Activated CD4-positive, alpha-beta T cell treated with anti-CD3 and anti-CD28 coated beads, Interleukin-2, amount 10 ng/mL, durations not matched to agents 24 days and 14 days (primary cell): ENCODE measurements around the gene FFAR3. TPM values are rescaled to one million over a fixed set of nuclear protein-coding genes. Genes with fewer than 3 reads are reported as not detected.
"Not testable (repeated sequence)": the region's sequence is repeated elsewhere in the genome, so short reads cannot be mapped to it uniquely, and the experiment has no call there.

Source experiments
- DNase-seq: peaks from one replicate; pipeline ENCODE4 v3.0.0; 2022
- H3K27ac Mint-ChIP-seq: one replicate; pipeline ENCODE4 v1.8.0; 2022; ENCODE audit warnings: mild to moderate bottlenecking, mixed read lengths
- H3K27me3 Mint-ChIP-seq: one replicate; pipeline ENCODE4 v1.8.0; 2022; ENCODE audit warnings: mixed read lengths
- H3K36me3 Mint-ChIP-seq: one replicate; pipeline ENCODE4 v1.8.0; 2022; ENCODE audit warnings: low read depth, mild to moderate bottlenecking, mixed read lengths
- H3K4me1 Mint-ChIP-seq: one replicate; pipeline ENCODE4 v1.8.0; 2021; ENCODE audit warnings: mixed read lengths
- H3K4me3 Mint-ChIP-seq: one replicate; pipeline ENCODE4 v1.8.0; 2022; ENCODE audit warnings: mild to moderate bottlenecking, moderate library complexity, mixed read lengths
- H3K9me3 Mint-ChIP-seq: one replicate; pipeline ENCODE4 v1.8.0; 2021; ENCODE audit warnings: mixed read lengths
- intact Hi-C: fragments of 100-400 bp; cut with micrococcal nuclease; formaldehyde crosslinking; loops from one replicate; pipeline ENCODE4 v1.15.1; 2023
- total RNA-seq: library from RNA; stranded (reverse); gene quantifications from 2 replicates; pipeline ENCODE4 v1.2.3, GENCODE V29; 2022

The FFAR3 gene
- total RNA-seq, 1 donor from 2014 or later, result 0.21 TPM

DNA sequence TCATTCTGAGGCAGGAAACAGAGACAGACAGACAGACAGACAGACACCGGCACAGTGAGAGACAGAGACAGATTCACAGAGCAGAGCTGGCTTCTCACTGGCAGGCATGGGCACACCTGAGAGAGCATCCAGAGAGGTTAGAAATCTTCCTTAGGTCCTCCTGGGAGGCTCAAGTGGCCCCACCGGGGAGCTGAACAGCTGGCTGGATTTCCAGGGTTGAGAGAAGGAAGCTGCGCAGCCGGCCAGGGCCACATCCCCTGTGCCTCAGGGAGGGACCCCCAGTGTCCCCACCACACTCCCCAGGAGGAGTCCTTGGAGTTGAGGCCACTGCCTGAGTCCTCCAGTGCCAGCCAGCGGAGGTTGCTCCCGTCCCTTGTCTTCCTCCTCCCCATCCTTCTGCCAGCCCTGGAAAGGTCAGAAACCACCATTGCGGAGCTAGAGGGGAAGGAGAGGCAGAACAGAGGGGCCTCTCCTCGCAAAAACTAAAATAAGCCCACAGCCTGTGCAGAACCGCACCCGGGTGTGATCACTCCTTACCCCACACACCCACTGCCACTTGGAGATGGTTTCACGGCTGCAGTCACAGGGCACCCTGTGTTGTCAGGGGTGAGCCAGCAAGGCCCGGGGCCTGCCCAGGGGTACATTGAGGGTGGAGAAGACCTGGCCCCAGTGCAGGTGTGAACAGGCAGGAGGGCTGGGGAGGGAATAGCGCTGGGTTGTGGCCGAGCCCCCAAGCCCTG lies 4.2 kb downstream of the FFAR3 start:
- no peak overlapping the region for H3K4me3 Mint-ChIP-seq
- intact Hi-C loops, result no loop called here
- H3K9me3 Mint-ChIP-seq, result no peaks in the 10 kb centered on the region
- H3K27me3 Mint-ChIP-seq, result peaks cover 14% of the 10 kb centered on the region
- no peaks in the 10 kb centered on the region for H3K36me3 Mint-ChIP-seq
- H3K27ac Mint-ChIP-seq, result peak overlapping the region; percentile 56
- no peak for DNase-seq
- peaks cover 7% of the 10 kb centered on the region for H3K4me1 Mint-ChIP-seq

DNA sequence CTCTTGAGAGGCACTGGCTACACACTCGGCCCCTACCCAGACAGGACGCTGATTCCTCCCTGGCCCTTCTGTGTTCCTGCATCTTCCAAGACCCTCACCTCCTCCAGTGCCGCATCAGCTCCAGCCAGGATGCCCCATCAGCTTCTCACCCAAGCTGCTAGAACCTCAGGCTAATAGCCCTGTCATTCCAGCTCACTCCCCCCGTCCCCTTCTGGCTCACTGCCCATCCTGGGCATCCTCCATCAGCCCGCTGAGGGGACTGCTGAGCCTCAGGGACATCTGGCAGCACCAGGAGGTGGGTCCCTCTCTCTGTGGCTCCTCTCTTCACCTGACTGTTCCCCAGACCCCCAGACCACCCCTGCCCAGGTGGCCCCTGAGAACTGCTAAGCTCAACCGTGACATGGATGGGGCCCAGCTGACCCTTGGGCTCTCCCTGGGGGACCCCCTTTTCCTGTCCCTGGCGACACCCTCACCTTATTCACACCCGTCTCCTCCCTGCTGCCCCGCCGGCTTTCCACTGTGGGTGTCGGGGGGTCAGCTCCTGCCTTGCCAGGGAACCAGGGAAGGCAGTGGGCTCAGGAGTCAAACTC lies 4.8 kb downstream of the FFAR3 start:
- H3K36me3 Mint-ChIP-seq, result no peaks in the 10 kb centered on the region
- H3K9me3 Mint-ChIP-seq, result no peaks in the 10 kb centered on the region
- intact Hi-C loops, result no loop called here
- peaks cover 21% of the 10 kb centered on the region for H3K27me3 Mint-ChIP-seq
- peaks cover 3% of the 10 kb centered on the region for H3K4me1 Mint-ChIP-seq
- no peak for DNase-seq
- H3K27ac Mint-ChIP-seq, result no peak overlapping the region
- H3K4me3 Mint-ChIP-seq, result no peak overlapping the region

DNA sequence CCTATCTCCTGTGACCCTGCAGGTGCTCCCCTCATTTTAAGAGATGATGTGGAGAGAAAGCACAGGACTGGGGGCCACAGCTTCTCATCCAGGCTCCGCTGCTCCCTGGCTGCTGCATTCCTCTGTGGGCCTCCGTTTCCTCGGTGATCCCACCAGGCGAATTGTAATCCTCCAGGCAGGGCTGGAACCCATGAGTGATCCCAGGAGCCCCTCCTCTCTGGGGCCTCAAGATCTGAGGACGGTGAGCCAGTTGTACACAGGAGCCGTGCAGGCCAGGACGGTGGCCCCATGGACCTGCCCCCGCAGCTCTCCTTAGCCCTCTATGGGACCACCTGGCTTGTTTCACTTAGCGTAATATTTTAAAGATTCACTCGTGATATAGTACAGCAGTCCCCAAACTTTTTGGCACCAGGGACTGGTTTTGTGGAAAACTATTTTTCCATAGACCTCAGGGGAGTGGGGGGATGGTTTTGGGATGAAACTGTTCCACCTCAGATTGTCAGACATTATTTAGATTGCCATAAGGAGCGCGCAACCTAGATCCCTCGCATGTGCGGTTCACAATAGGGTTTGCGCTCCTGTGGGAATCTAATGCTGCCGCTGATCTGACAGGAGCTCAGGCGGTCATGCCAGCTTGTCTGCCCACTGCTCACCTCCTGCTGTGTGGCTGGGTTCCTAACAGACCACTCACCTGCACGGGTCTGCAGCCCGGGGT lies 5.6 kb downstream of the FFAR3 start:
- Mint-ChIP-seq H3K27me3 (peaks cover 28% of the 10 kb centered on the region), H3K9me3 (no peaks in the 10 kb centered on the region), H3K4me3 (no peak overlapping the region), H3K27ac (no peak overlapping the region), H3K4me1 (no peaks in the 10 kb centered on the region), H3K36me3 (no peaks in the 10 kb centered on the region)
- intact Hi-C loops, result no loop called here
- DNase-seq, result no peak

DNA sequence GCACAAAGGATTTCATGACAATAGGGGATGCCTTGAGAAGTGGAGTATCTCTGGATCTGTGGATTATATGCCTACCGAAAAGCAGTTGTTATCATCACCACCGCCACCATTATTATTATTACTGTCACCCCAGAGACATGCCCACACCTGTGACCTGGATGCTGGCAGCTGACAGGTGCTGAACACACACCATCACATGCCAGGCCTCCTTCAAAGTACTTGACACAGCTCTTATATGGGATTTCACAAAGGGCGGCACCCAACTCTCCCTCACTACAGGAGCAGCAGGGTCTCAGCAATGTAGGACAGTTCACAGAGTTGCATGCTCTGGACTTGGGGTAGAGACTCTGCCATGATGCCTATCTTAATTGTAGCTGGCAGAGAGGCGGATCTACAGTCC lies 7.0 kb downstream of the FFAR3 start:
- Mint-ChIP-seq H3K9me3 (no peaks in the 10 kb centered on the region), H3K27ac (no peak overlapping the region), H3K4me3 (no peak overlapping the region), H3K27me3 (peaks cover 32% of the 10 kb centered on the region), H3K4me1 (no peaks in the 10 kb centered on the region), H3K36me3 (no peaks in the 10 kb centered on the region)
- intact Hi-C loops, result no loop called here
- no peak for DNase-seq

GRCh38 chr19:35368378-35368777 lies 10.1 kb downstream of the FFAR3 start:
- no peak for DNase-seq
- no peak overlapping the region for H3K27ac Mint-ChIP-seq
- H3K4me1 Mint-ChIP-seq, result no peaks in the 10 kb centered on the region
- H3K9me3 Mint-ChIP-seq, result no peaks in the 10 kb centered on the region
- no peak overlapping the region for H3K4me3 Mint-ChIP-seq
- no peaks in the 10 kb centered on the region for H3K36me3 Mint-ChIP-seq
- intact Hi-C loops, result no loop called here
- peaks cover 26% of the 10 kb centered on the region for H3K27me3 Mint-ChIP-seq

DNA sequence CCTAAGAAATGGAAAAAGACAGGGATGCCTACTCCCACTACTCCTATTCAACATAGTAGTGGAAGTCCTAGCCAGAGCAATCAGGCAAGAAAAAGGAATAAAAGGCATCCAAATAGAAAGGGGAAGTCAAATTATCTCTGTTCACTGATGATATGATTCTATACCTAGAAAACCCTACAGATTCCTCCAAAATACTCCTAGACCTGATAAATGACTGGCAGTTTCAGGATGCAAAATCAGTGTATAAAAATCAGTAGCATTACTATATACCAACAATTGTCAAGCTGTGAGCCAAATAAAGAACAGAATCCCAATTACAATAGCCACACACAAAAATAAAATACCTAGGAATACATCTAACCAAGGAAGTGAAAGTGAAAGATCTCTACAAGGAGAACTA lies 11.3 kb downstream of the FFAR3 start:
- Mint-ChIP-seq H3K27me3 (peaks cover 26% of the 10 kb centered on the region), H3K9me3 (no peaks in the 10 kb centered on the region), H3K4me1 (no peaks in the 10 kb centered on the region), H3K4me3 (no peak overlapping the region), H3K27ac (no peak overlapping the region), H3K36me3 (no peaks in the 10 kb centered on the region)
- no peak for DNase-seq
- intact Hi-C loops, result no loop called here

GRCh38 chr19:35370722-35371121 lies 12.5 kb downstream of the FFAR3 start, which contains the start of gene GPR42:
GPR42 (plus strand) TSS chr19:35371068; CDS start chr19:35371360, 292 bp downstream.
- DNase-seq, result no peak
- Mint-ChIP-seq H3K4me3 (no peak within 1 kb of the TSS), H3K27me3 (peaks cover 29% of the 10 kb centered on the region), H3K27ac (no peak within 1 kb of the TSS), H3K36me3 (no peaks in the 10 kb centered on the region), H3K4me1 (peaks cover 8% of the 10 kb centered on the region), H3K9me3 (no peaks in the 10 kb centered on the region)
- intact Hi-C loops, result no loop called here

- Mint-ChIP-seq H3K4me1 (peaks cover 8% of the 10 kb centered on the region), H3K27me3 (peaks cover 12% of the 10 kb centered on the region), H3K27ac (no peak overlapping the region), H3K4me3 (no peak overlapping the region), H3K36me3 (no peaks in the 10 kb centered on the region), H3K9me3 (no peaks in the 10 kb centered on the region)
- intact Hi-C loops, result no loop called here
- DNase-seq, result no peak
These were observed 15.2 kb downstream of the FFAR3 start for GRCh38 chr19:35373492-35373891.

DNA sequence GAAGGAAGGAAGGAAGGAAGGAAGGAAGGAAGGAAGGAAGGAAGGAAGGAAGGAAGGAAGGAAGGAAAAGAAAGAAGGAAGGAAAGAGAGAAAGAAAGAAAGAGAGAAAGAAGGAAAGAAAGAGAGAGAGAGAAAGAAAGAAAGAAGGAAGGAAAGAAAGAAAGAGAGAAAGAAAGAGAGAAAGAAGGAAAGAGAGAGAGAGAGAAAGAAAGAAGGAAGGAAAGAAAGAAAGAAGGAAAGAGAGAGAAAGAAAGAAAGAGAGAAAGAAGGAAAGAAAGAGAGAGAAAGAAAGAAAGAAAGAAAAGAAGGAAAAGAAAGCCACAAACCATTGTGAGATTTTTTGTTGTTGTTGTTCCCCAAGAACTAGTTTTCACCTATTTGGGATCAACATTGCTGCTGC lies 15.8 kb downstream of the FFAR3 start:
- H3K27me3 Mint-ChIP-seq, result peaks cover 11% of the 10 kb centered on the region
- H3K36me3 Mint-ChIP-seq, H3K27ac Mint-ChIP-seq, DNase-seq, H3K9me3 Mint-ChIP-seq, H3K4me1 Mint-ChIP-seq, H3K4me3 Mint-ChIP-seq, intact Hi-C loops: not testable (repeated sequence)

GRCh38 chr19:35375505-35376307 lies 17.4 kb downstream of the FFAR3 start:
- H3K4me3 Mint-ChIP-seq, result no peak overlapping the region
- peaks cover 11% of the 10 kb centered on the region for H3K27me3 Mint-ChIP-seq
- no peak for DNase-seq
- intact Hi-C loops, result no loop called here
- no peak overlapping the region for H3K27ac Mint-ChIP-seq
- no peaks in the 10 kb centered on the region for H3K9me3 Mint-ChIP-seq
- H3K4me1 Mint-ChIP-seq, result peaks cover 8% of the 10 kb centered on the region
- no peaks in the 10 kb centered on the region for H3K36me3 Mint-ChIP-seq

GRCh38 chr19:35377656-35378055 lies 19.4 kb downstream of the FFAR3 start:
- Mint-ChIP-seq H3K4me1 (peaks cover 8% of the 10 kb centered on the region), H3K9me3 (no peaks in the 10 kb centered on the region), H3K4me3 (no peak overlapping the region), H3K27me3 (peaks cover 11% of the 10 kb centered on the region), H3K27ac (no peak overlapping the region), H3K36me3 (no peaks in the 10 kb centered on the region)
- no peak for DNase-seq
- intact Hi-C loops, result no loop called here

GRCh38 chr19:35378356-35378755 lies 20.1 kb downstream of the FFAR3 start:
- Mint-ChIP-seq H3K27me3 (peaks cover 13% of the 10 kb centered on the region), H3K4me1 (peaks cover 8% of the 10 kb centered on the region), H3K4me3 (no peak overlapping the region), H3K9me3 (no peaks in the 10 kb centered on the region), H3K36me3 (no peaks in the 10 kb centered on the region), H3K27ac (no peak overlapping the region)
- intact Hi-C loops, result no loop called here
- no peak for DNase-seq

GRCh38 chr19:35379545-35379944 lies 21.3 kb downstream of the FFAR3 start:
- H3K4me3 Mint-ChIP-seq, intact Hi-C loops, DNase-seq, H3K36me3 Mint-ChIP-seq, H3K9me3 Mint-ChIP-seq, H3K27ac Mint-ChIP-seq, H3K4me1 Mint-ChIP-seq: not testable (repeated sequence)
- H3K27me3 Mint-ChIP-seq, result peaks cover 13% of the 10 kb centered on the region

DNA sequence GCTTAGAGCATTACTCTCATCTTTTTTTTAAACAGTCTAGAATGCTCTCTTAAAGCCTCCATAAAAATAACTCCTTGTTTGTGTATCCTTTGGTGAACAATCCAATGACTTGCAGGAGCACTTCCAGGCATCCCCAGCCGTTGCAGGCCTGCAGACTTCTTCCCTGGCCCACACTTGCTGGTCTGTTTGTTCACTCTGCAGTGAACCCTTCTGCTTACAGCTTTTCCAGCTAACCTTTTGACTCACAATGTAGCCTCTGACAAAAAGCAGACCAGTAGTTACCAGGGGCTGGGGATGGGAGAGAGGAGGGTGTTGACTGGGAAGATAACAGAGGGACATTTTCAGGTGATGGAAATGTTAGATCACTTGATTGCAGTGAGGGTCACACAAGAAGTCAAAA lies 21.7 kb downstream of the FFAR3 start:
- Mint-ChIP-seq H3K4me1 (peaks cover 4% of the 10 kb centered on the region), H3K36me3 (no peaks in the 10 kb centered on the region), H3K27ac (no peak overlapping the region), H3K27me3 (peaks cover 15% of the 10 kb centered on the region), H3K4me3 (no peak overlapping the region), H3K9me3 (no peaks in the 10 kb centered on the region)
- no peak for DNase-seq
- intact Hi-C loops, result no loop called here
